ENCODE measurements around the gene DAB1.

DNA sequence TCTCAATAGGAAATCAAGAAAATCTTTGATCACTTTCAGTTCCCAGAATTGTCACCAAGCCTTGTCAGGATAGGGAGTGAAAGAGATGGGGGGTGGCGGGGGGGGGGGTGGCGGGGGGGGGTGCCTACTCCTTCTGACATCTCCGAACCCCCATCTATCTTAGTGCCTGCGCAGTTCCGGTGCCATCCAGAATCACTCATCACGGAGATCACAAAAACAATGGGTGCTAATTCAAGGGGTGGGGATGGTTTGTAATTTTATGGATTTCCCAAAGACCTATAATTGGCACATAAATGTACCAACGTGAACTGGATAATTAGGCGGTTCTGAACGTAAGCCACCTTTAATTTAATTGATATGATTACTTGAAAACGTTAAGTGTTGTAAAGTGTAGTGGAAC, 2.1 kb downstream of the DAB1 start:
- TF ChIP-seq, protein P1, sequence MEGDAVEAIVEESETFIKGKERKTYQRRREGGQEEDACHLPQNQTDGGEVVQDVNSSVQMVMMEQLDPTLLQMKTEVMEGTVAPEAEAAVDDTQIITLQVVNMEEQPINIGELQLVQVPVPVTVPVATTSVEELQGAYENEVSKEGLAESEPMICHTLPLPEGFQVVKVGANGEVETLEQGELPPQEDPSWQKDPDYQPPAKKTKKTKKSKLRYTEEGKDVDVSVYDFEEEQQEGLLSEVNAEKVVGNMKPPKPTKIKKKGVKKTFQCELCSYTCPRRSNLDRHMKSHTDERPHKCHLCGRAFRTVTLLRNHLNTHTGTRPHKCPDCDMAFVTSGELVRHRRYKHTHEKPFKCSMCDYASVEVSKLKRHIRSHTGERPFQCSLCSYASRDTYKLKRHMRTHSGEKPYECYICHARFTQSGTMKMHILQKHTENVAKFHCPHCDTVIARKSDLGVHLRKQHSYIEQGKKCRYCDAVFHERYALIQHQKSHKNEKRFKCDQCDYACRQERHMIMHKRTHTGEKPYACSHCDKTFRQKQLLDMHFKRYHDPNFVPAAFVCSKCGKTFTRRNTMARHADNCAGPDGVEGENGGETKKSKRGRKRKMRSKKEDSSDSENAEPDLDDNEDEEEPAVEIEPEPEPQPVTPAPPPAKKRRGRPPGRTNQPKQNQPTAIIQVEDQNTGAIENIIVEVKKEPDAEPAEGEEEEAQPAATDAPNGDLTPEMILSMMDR (IDR thresholded peaks at IDR 0.05) = no peak
- no peak for TF ChIP-seq POLR2A (IDR thresholded peaks at IDR 0.05)
